Keratinocyte (primary cell): ENCODE data around the gene CRB2. TPM values are rescaled to one million over a fixed set of nuclear protein-coding genes. Genes with fewer than 3 reads are reported as not detected.

Experiments used
- DNase-seq: peaks from one replicate; pipeline ENCODE4 v3.0.0-alpha.2; 2011; ENCODE audit warnings: low read depth, missing footprints, low spot score
- FAIRE-seq: peaks from 2 replicates; lab custom pipeline; 2011; peaks lifted over from hg19 to GRCh38; lab: Jason Lieb, UNC
- H2AFZ ChIP-seq: 2 replicates; pipeline ENCODE4 v1.6.0; 2012; ENCODE audit warnings: low read length, control low read depth, inconsistent platforms; ENCODE audit not compliant: control insufficient read depth
- H3K27ac ChIP-seq: 2 replicates; pipeline ENCODE4 v1.5.1; 2011; ENCODE audit warnings: low read length; ENCODE audit not compliant: control insufficient read depth, insufficient read depth
- H3K27me3 ChIP-seq: 3 replicates; pipeline ENCODE4 v1.6.0; 2011; ENCODE audit warnings: low read length; ENCODE audit not compliant: control insufficient read depth, insufficient read depth; ENCODE audit errors: extremely low read depth
- H3K36me3 ChIP-seq, 2 experiments: 2 replicates in 1 of 2; 3 replicates in 1 of 2; pipeline ENCODE4 v1.5.1; 2011; ENCODE audit warnings: low read length in 2 of 2, mild to moderate bottlenecking in 1 of 2; ENCODE audit not compliant: control insufficient read depth in 2 of 2, insufficient read depth in 2 of 2; ENCODE audit errors: extremely low read depth in 1 of 2
- H3K4me1 ChIP-seq: 3 replicates; pipeline ENCODE4 v1.5.1; 2011; ENCODE audit warnings: low read length; ENCODE audit not compliant: control insufficient read depth, insufficient read depth; ENCODE audit errors: extremely low read depth
- H3K4me2 ChIP-seq: 3 replicates; pipeline ENCODE4 v1.6.0; 2011; ENCODE audit warnings: low read depth, low read length; ENCODE audit not compliant: control insufficient read depth, insufficient read depth; ENCODE audit errors: extremely low read depth
- H3K4me3 ChIP-seq, 3 experiments: fragments of 200-600 bp in 1 of 3; sonication (generic) in 1 of 3; 2 replicates in 2 of 3; 3 replicates in 1 of 3; pipeline ENCODE4 v1.5.1; 2011 to 2016; ENCODE audit warnings: low read length in 3 of 3, mild to moderate bottlenecking in 3 of 3, control low read depth in 2 of 3, inconsistent platforms in 1 of 3, low read depth in 1 of 3, mixed read lengths in 1 of 3, mixed run types in 1 of 3, moderate library complexity in 1 of 3; ENCODE audit not compliant: control insufficient read depth in 2 of 3, insufficient read depth in 2 of 3; ENCODE audit errors: extremely low read depth in 1 of 3
- H3K79me2 ChIP-seq: 2 replicates; pipeline ENCODE4 v1.6.0; 2012; ENCODE audit warnings: low read length; ENCODE audit not compliant: control insufficient read depth, insufficient read depth
- H3K9ac ChIP-seq: 3 replicates; pipeline ENCODE4 v1.6.0; 2011; ENCODE audit warnings: low read length; ENCODE audit not compliant: control insufficient read depth, insufficient read depth; ENCODE audit errors: extremely low read depth
- H3K9me1 ChIP-seq: 3 replicates; pipeline ENCODE4 v1.6.0; 2011; ENCODE audit warnings: low read length; ENCODE audit not compliant: control insufficient read depth, insufficient read depth; ENCODE audit errors: extremely low read depth
- H3K9me3 ChIP-seq: 2 replicates; pipeline ENCODE4 v1.5.1; 2012; ENCODE audit warnings: low read depth, low read length; ENCODE audit not compliant: control insufficient read depth
- H4K20me1 ChIP-seq: 3 replicates; pipeline ENCODE4 v1.6.0; 2011; ENCODE audit warnings: low read length; ENCODE audit not compliant: control insufficient read depth, insufficient read depth; ENCODE audit errors: extremely low read depth
- CTCF ChIP-seq, 3 experiments: IDR thresholded peaks in 1 of 3; conservative IDR thresholded peaks in 1 of 3; optimal IDR thresholded peaks in 1 of 3; 2 replicates in 2 of 3; 3 replicates in 1 of 3; pipeline versions ENCODE3 to v1.5.1; 2011; ENCODE audit warnings: low read length in 3 of 3, mild to moderate bottlenecking in 3 of 3, moderate library complexity in 2 of 3, control low read depth in 1 of 3, inconsistent platforms in 1 of 3; ENCODE audit not compliant: insufficient read depth in 2 of 3; ENCODE audit errors: extremely low read depth in 1 of 3
- EZH2 ChIP-seq: IDR thresholded peaks from one replicate; pipeline ENCODE4 v1.6.1; 2012; ENCODE audit warnings: inconsistent platforms, mild to moderate bottlenecking, low read length, moderate library complexity
- dilution Hi-C: fragments of 300-500 bp; cut with MboI; formaldehyde crosslinking; loops from one replicate; pipeline ENCODE4 v1.7.0; 2020; ENCODE audit warnings: low sequenced_read_pairs; ENCODE audit not compliant: extremely low pct_ligation_motif_present
- polyA plus RNA-seq, 5 experiments: library from polyadenylated mRNA; depleted of rRNA in 3 of 5; stranded (reverse) in 3 of 5; stranded (forward) in 1 of 5; unstranded in 1 of 5; fragments of >200 nt; gene quantifications; 1 replicate in 1 of 5; 2 replicates in 3 of 5; 3 replicates in 1 of 5; pipeline versions ENCODE4 v1.2.1 to v1.2.3, GENCODE V29; 2011 to 2012; ENCODE audit warnings: missing spikeins in 2 of 5, low read depth in 1 of 5, low replicate concordance in 1 of 5

CRB2 gene
- polyA plus RNA-seq, 1 donor (not counting 4 experiments of a cell fraction or from before 2014, with no cell fraction given) = not detected

DNA sequence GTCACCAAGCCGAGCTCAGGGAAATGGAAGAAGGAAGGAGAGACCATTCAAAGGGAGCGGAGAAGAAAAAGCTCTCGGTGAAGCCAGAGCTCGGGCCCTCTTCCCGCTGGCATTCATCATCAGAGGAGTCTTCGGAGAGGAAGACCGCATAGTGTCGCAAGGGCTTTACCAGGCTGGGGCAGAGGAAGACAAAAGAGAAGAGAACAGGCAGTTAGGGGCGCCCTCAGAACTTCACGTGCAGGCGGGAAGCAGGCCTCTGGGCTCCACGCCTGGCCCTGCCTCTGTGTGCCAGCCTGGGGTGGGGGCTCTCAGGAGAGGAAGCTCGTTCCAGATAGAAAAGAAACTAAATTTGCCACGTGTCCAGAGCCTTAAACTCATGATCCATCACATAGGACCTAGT lies 31.7 kb downstream of the CRB2 start:
- Histone ChIP-seq H4K20me1 (no peaks in the 10 kb centered on the region), H3K36me3 (no peaks in the 10 kb centered on the region), H3K9me1 (no peaks in the 10 kb centered on the region), H3K4me1 (no peaks in the 10 kb centered on the region), H3K79me2 (no peaks in the 10 kb centered on the region), H3K4me2 (no peak overlapping the region), H3K9me3 (no peaks in the 10 kb centered on the region), H3K27ac (no peak overlapping the region), H3K27me3 (no peaks in the 10 kb centered on the region), H3K4me3 (no peak overlapping the region), H2AFZ (no peak overlapping the region), H3K9ac (no peak overlapping the region)
- no peak for TF ChIP-seq CTCF (optimal IDR thresholded peaks at IDR 0.05 in 1 of 3, IDR thresholded peaks at IDR 0.05 in 1 of 3, conservative IDR thresholded peaks at IDR 0.05 in 1 of 3; ENCODE audit: extremely low read depth in 1 of 3, insufficient read depth in 2 of 3, low read length in 3 of 3)
- no peak for TF ChIP-seq EZH2
- DNase-seq = no peak
- no peak for FAIRE-seq
- dilution Hi-C loops = no loop called here

GRCh38 chr9:123389070-123389469 lies 33.1 kb downstream of the CRB2 start:
- Histone ChIP-seq H3K4me1 (no peaks in the 10 kb centered on the region), H4K20me1 (no peaks in the 10 kb centered on the region), H3K27me3 (no peaks in the 10 kb centered on the region), H3K27ac (no peak overlapping the region), H2AFZ (no peak overlapping the region), H3K9ac (no peak overlapping the region), H3K9me3 (no peaks in the 10 kb centered on the region), H3K79me2 (no peaks in the 10 kb centered on the region), H3K4me3 (no peak overlapping the region), H3K9me1 (no peaks in the 10 kb centered on the region), H3K36me3 (no peaks in the 10 kb centered on the region), H3K4me2 (no peak overlapping the region)
- FAIRE-seq (no peak), DNase-seq (no peak)
- no peak for TF ChIP-seq EZH2
- TF ChIP-seq CTCF (optimal IDR thresholded peaks at IDR 0.05 in 1 of 3, IDR thresholded peaks at IDR 0.05 in 1 of 3, conservative IDR thresholded peaks at IDR 0.05 in 1 of 3; ENCODE audit: extremely low read depth in 1 of 3, insufficient read depth in 2 of 3, low read length in 3 of 3) = no peak
- dilution Hi-C loops = no loop called here
